SU-DHL-6 (cell line): Measurements from ENCODE around the gene ITGAV.

Experiments
- H2AFZ ChIP-seq: fragments of 200-600 bp; sonication (generic); 2 replicates; pipeline ENCODE4 v1.6.1; 2014; ENCODE audit warnings: low read depth, mild to moderate bottlenecking, moderate library complexity, mixed read lengths, antibody characterized with exemption, low read length; ENCODE audit not compliant: severe bottlenecking
- H3F3A ChIP-seq: fragments of 200-600 bp; shearing (Covaris generic); 2 replicates; pipeline ENCODE4 v1.6.0; 2016; ENCODE audit warnings: antibody characterized with exemption, mild to moderate bottlenecking; ENCODE audit not compliant: insufficient read depth
- H3K27ac ChIP-seq: fragments of 200-600 bp; sonication (generic); 2 replicates; pipeline ENCODE4 v1.5.1; 2016; ENCODE audit warnings: low read depth, mild to moderate bottlenecking, low read length, moderate library complexity, mixed read lengths
- H3K27me3 ChIP-seq: fragments of 200-600 bp; sonication (generic), shearing (Covaris generic); 2 replicates; pipeline ENCODE4 v1.6.0; 2014; ENCODE audit warnings: mild to moderate bottlenecking, low read length
- H3K36me3 ChIP-seq: fragments of 200-600 bp; sonication (generic); 2 replicates; pipeline ENCODE4 v1.6.1; 2014; ENCODE audit warnings: mild to moderate bottlenecking, low read length, mixed read lengths
- H3K4me2 ChIP-seq: fragments of 300-600, 200-600 bp; shearing (Covaris generic), sonication (generic); 2 replicates; pipeline ENCODE4 v1.6.0; 2014; ENCODE audit warnings: low read length, low read depth, mild to moderate bottlenecking; ENCODE audit not compliant: poor library complexity, severe bottlenecking
- H3K4me3 ChIP-seq: fragments of 200-600 bp; sonication (generic); 2 replicates; pipeline ENCODE4 v1.5.1; 2014; ENCODE audit warnings: antibody characterized with exemption, low read length, mild to moderate bottlenecking, mixed read lengths; ENCODE audit not compliant: insufficient read depth, poor library complexity, severe bottlenecking
- H3K79me2 ChIP-seq: fragments of 200-600 bp; sonication (generic); 2 replicates; pipeline ENCODE4 v1.6.1; 2014; ENCODE audit warnings: mild to moderate bottlenecking, low read length, moderate library complexity; ENCODE audit not compliant: insufficient read depth
- H3K9ac ChIP-seq: fragments of 200-600 bp; sonication (generic); 2 replicates; pipeline ENCODE4 v1.7.0; 2014; ENCODE audit warnings: mild to moderate bottlenecking, low read length
- H3K9me2 ChIP-seq: fragments of 200-600 bp; sonication (generic); replicated peaks from 2 replicates; pipeline ENCODE4 v1.6.1; 2014; ENCODE audit warnings: low read length; ENCODE audit not compliant: insufficient read depth
- H3K9me3 ChIP-seq: fragments of 200-600 bp; sonication (generic); 2 replicates; pipeline ENCODE4 v1.6.1; 2014; ENCODE audit warnings: low read length, mixed read lengths; ENCODE audit not compliant: insufficient read depth
- H4K20me1 ChIP-seq: fragments of 200-600 bp; sonication (generic); 2 replicates; pipeline ENCODE4 v1.6.1; 2014; ENCODE audit warnings: low read depth, mild to moderate bottlenecking, antibody characterized with exemption, low read length, moderate library complexity, mixed read lengths
- EZH2phosphoT487 ChIP-seq: fragments of 200-600 bp; sonication (generic), shearing (Covaris generic); conservative IDR thresholded peaks from 2 replicates; pipeline ENCODE4 v1.6.1; 2018; ENCODE audit warnings: mild to moderate bottlenecking, antibody characterized with exemption, low read length, moderate library complexity, mixed read lengths
- TF ChIP-seq, protein P1 (sequence below): fragments of 200-600 bp; sonication (generic); IDR thresholded peaks from one replicate; pipeline ENCODE4 v1.5.1; 2017; ENCODE audit warnings: antibody characterized with exemption, mild to moderate bottlenecking, low read length, moderate library complexity; ENCODE audit not compliant: insufficient read depth, poor library complexity, severe bottlenecking

Gene ITGAV

DNA sequence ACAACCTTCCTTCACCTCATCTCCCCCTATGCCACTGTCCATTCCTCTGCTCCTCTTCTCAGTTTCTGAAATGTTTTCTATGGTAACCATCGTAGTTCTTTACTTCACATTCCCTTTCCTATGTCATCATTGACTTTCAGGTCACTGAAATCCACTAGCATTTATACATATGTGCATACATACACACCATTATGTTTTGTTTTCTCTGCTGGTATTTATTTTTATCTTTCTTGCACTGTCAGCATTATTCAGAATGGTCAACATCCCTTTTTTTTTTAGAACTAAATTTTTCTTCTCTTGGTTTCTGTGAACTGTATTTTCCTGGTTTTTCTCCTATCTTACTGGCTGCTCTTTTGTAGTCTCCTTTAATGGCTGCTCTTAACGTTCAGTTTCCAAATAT is 33.2 kb downstream of the ITGAV start:
- no peaks in the 10 kb centered on the region for H4K20me1 ChIP-seq
- H3K9me2 ChIP-seq = no peaks in the 10 kb centered on the region
- H3K4me3 ChIP-seq = no peak overlapping the region
- no peaks in the 10 kb centered on the region for H3K36me3 ChIP-seq
- no peak overlapping the region for H3K4me2 ChIP-seq
- TF ChIP-seq, protein P1, sequence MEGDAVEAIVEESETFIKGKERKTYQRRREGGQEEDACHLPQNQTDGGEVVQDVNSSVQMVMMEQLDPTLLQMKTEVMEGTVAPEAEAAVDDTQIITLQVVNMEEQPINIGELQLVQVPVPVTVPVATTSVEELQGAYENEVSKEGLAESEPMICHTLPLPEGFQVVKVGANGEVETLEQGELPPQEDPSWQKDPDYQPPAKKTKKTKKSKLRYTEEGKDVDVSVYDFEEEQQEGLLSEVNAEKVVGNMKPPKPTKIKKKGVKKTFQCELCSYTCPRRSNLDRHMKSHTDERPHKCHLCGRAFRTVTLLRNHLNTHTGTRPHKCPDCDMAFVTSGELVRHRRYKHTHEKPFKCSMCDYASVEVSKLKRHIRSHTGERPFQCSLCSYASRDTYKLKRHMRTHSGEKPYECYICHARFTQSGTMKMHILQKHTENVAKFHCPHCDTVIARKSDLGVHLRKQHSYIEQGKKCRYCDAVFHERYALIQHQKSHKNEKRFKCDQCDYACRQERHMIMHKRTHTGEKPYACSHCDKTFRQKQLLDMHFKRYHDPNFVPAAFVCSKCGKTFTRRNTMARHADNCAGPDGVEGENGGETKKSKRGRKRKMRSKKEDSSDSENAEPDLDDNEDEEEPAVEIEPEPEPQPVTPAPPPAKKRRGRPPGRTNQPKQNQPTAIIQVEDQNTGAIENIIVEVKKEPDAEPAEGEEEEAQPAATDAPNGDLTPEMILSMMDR = no peak
- H2AFZ ChIP-seq = no peak overlapping the region
- H3K9me3 ChIP-seq = no peaks in the 10 kb centered on the region
- H3K27ac ChIP-seq = no peak overlapping the region
- no peak overlapping the region for H3K9ac ChIP-seq
- H3K79me2 ChIP-seq = no peaks in the 10 kb centered on the region
- H3K27me3 ChIP-seq = no peaks in the 10 kb centered on the region
- no peaks in the 10 kb centered on the region for H3F3A ChIP-seq

DNA sequence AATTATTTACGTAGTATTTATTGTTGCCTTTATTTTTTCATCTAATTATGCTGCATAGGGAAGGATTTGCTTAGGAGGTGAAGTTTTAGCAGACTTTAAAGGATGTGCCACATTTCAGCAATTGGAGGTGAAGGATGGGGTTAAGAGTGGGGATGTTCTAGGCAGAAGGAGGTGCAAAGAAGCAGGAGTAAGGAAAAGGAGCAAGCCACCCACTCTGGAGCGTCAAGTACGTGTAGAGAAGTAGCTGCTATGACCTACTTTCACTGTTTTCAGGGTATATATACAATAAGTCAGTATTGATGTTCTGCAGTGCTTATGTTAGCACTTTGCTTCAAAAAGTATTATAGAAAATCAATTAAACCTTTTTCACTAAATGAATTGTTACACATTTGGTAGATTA is 34.4 kb downstream of the ITGAV start:
- H3K27ac ChIP-seq = no peak overlapping the region
- no peaks in the 10 kb centered on the region for H4K20me1 ChIP-seq
- H3K4me2 ChIP-seq = no peak overlapping the region
- no peak overlapping the region for H2AFZ ChIP-seq
- no peaks in the 10 kb centered on the region for H3K36me3 ChIP-seq
- no peaks in the 10 kb centered on the region for H3K27me3 ChIP-seq
- TF ChIP-seq, protein P1 = no peak
- TF ChIP-seq EZH2phosphoT487 = no peak
- H3K9me3 ChIP-seq = no peaks in the 10 kb centered on the region
- no peaks in the 10 kb centered on the region for H3K9me2 ChIP-seq
- no peaks in the 10 kb centered on the region for H3K79me2 ChIP-seq
- no peaks in the 10 kb centered on the region for H3F3A ChIP-seq
- H3K9ac ChIP-seq = no peak overlapping the region
- no peak overlapping the region for H3K4me3 ChIP-seq

DNA sequence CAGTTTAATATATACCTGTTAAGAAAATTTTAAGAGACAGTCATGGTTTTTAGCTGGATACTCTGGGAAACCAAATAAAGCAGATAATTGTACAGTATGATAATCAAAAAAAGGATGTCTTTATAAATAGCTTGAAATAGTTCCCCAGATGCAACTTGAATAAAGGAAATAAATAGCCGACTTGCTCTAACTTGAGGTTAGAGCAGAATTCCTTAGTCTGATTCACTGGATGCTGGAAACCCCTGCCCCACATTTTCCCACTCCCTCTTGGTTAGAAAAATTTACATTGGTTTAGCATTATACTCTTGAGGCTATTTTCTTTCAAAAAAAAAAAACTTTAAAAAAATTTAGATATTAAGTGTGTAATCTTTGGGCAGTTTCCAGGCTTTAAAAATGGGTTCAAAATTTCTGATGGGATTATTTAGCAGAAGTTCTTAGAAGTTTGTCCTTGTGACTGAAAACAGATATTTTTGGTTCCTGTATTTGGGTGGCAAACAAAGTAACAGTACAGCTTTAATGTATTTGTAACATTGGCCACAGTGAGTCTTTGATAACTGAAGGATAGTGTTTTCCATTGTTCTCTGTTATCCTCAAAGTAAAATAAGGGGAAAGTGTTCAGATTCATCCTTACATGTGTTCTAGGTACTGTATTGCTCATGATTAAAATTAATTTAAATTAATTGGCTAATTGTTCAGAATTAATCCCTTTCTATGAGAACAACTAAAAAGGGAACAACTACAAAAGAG is 39.6 kb downstream of the ITGAV start:
- Histone ChIP-seq H3K4me2 (no peak overlapping the region), H3F3A (no peaks in the 10 kb centered on the region), H3K79me2 (no peaks in the 10 kb centered on the region), H3K9me3 (no peaks in the 10 kb centered on the region), H3K36me3 (peaks cover 2% of the 10 kb centered on the region; the same call in 1 of the 2 replicates), H3K4me3 (no peak overlapping the region), H3K27ac (no peak overlapping the region), H3K9me2 (no peaks in the 10 kb centered on the region), H4K20me1 (no peaks in the 10 kb centered on the region), H3K9ac (no peak overlapping the region), H2AFZ (no peak overlapping the region), H3K27me3 (no peaks in the 10 kb centered on the region)
- no peak for TF ChIP-seq EZH2phosphoT487
- TF ChIP-seq, protein P1 = no peak
